ENCODE measurements around the gene GRIK1.

DNA sequence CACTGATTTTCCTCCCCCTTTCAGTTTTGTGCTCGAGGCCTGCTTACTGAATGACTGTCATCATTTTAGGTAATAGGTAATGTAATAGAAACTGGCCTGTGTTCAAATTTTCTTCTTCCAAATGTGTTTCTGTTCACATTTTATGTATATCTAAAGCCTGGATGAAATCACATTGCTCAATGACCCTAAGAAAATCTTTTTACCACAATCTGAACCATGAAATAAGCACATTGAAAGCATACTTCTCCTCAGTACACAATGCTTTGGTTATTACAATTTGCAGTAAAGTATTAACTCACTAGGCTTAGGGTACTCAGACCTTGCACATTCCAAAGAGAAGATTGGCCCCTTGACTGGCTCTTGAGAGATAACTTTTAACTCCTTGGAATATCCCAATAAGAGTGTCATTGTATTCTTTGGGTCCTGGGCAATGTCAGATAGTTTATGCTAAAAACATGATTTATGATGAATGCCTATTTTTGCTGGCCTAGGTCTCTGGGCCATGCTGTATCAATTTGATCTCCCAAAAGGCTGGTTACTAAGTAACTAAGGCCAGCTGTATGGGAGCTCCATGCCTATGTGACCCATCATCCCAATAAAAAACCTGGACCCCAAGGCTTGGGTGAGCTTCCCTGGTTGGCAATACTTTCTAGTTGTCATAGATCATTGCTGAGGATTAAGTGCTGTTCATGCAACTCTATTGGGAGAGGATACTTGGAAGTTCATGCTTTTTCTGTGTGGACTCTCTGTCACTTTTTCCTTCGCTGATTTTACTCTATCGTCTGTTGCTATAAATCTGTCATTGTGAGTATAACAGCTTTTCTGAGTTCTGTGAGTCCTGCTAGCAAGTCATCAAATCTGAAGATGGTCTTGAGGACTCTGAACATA lies 293.9 kb downstream of the GRIK1 start:
- TF ChIP-seq POLR2AphosphoS5 (IDR thresholded peaks at IDR 0.05), result no peak
- TF ChIP-seq, protein P1, sequence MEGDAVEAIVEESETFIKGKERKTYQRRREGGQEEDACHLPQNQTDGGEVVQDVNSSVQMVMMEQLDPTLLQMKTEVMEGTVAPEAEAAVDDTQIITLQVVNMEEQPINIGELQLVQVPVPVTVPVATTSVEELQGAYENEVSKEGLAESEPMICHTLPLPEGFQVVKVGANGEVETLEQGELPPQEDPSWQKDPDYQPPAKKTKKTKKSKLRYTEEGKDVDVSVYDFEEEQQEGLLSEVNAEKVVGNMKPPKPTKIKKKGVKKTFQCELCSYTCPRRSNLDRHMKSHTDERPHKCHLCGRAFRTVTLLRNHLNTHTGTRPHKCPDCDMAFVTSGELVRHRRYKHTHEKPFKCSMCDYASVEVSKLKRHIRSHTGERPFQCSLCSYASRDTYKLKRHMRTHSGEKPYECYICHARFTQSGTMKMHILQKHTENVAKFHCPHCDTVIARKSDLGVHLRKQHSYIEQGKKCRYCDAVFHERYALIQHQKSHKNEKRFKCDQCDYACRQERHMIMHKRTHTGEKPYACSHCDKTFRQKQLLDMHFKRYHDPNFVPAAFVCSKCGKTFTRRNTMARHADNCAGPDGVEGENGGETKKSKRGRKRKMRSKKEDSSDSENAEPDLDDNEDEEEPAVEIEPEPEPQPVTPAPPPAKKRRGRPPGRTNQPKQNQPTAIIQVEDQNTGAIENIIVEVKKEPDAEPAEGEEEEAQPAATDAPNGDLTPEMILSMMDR (IDR thresholded peaks at IDR 0.05), result no peak
